Parathyroid adenoma (tissue), 2 donors: ENCODE results near the gene SPOCK1.

Source experiments
- H2AFZ ChIP-seq: fragments of 300-600 bp; sonication (generic); one replicate; pipeline ENCODE4 v1.7.0; 2017; ENCODE audit warnings: antibody characterized with exemption, mild to moderate bottlenecking
- H3K27ac ChIP-seq: fragments of 300-600 bp; sonication (generic); one replicate; pipeline ENCODE4 v1.7.0; 2017
- H3K27me3 ChIP-seq: fragments of 300-600 bp; sonication (generic); one replicate; pipeline ENCODE4 v1.7.0; 2017; ENCODE audit warnings: low read length; ENCODE audit not compliant: control insufficient read depth, insufficient read depth
- H3K36me3 ChIP-seq: fragments of 300-600 bp; sonication (generic); one replicate; pipeline ENCODE4 v1.7.0; 2017; ENCODE audit warnings: low read length; ENCODE audit not compliant: control insufficient read depth, insufficient read depth
- H3K4me1 ChIP-seq: fragments of 300-600 bp; sonication (generic); one replicate; pipeline ENCODE4 v1.7.0; 2017; ENCODE audit warnings: control low read depth
- H3K4me2 ChIP-seq: fragments of 300-600 bp; sonication (generic); one replicate; pipeline ENCODE4 v1.7.0; 2017; ENCODE audit warnings: low read length
- H3K4me3 ChIP-seq: fragments of 300-600 bp; sonication (generic); one replicate; pipeline ENCODE4 v1.7.0; 2017; ENCODE audit warnings: low read depth, low read length
- H3K79me2 ChIP-seq: fragments of 300-600 bp; sonication (generic); one replicate; pipeline ENCODE4 v1.7.0; 2017; ENCODE audit warnings: control low read depth
- H3K9ac ChIP-seq: fragments of 300-600 bp; sonication (generic); one replicate; pipeline ENCODE4 v1.7.0; 2017; ENCODE audit warnings: mild to moderate bottlenecking
- H3K9me3 ChIP-seq: fragments of 300-600 bp; sonication (generic); one replicate; pipeline ENCODE4 v1.7.0; 2017; ENCODE audit warnings: low read length; ENCODE audit not compliant: control insufficient read depth
- TF ChIP-seq, protein P1 (sequence below): fragments of 300-600 bp; sonication (generic); IDR thresholded peaks from one replicate; pipeline ENCODE4 v1.7.0; 2017; ENCODE audit warnings: antibody characterized with exemption, mild to moderate bottlenecking
- donor health status: primary hyperparathyroidism.

SPOCK1 gene

DNA sequence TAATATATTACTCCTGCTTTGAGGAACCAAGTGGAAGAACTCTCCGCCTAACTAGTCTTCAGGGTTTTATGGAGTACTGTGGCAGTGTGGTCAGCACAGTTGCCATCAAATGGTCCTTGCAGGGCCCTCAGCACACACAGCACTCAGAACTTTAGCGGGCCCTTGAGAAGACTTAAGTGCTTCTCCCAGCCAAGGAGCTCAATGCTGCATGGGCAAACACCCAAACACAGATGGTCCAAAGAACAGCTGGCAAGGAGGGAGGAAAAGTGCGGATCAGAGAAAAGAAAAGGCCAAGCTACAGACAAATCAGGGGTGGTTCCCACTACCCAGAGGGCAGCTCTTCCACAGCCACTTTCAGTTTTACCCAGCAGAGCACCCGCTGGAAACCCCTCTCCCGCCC, 98.6 kb downstream of the SPOCK1 start:
- H3K36me3 ChIP-seq, result no peaks in the 10 kb centered on the region
- TF ChIP-seq, protein P1, sequence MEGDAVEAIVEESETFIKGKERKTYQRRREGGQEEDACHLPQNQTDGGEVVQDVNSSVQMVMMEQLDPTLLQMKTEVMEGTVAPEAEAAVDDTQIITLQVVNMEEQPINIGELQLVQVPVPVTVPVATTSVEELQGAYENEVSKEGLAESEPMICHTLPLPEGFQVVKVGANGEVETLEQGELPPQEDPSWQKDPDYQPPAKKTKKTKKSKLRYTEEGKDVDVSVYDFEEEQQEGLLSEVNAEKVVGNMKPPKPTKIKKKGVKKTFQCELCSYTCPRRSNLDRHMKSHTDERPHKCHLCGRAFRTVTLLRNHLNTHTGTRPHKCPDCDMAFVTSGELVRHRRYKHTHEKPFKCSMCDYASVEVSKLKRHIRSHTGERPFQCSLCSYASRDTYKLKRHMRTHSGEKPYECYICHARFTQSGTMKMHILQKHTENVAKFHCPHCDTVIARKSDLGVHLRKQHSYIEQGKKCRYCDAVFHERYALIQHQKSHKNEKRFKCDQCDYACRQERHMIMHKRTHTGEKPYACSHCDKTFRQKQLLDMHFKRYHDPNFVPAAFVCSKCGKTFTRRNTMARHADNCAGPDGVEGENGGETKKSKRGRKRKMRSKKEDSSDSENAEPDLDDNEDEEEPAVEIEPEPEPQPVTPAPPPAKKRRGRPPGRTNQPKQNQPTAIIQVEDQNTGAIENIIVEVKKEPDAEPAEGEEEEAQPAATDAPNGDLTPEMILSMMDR, result no peak
- no peaks in the 10 kb centered on the region for H3K27me3 ChIP-seq
- no peak overlapping the region for H2AFZ ChIP-seq
- H3K4me2 ChIP-seq, result no peak overlapping the region
- H3K9ac ChIP-seq, result no peak overlapping the region
- no peaks in the 10 kb centered on the region for H3K79me2 ChIP-seq
- no peak overlapping the region for H3K27ac ChIP-seq
- no peaks in the 10 kb centered on the region for H3K9me3 ChIP-seq
- H3K4me1 ChIP-seq, result no peaks in the 10 kb centered on the region
- H3K4me3 ChIP-seq, result no peak overlapping the region

DNA sequence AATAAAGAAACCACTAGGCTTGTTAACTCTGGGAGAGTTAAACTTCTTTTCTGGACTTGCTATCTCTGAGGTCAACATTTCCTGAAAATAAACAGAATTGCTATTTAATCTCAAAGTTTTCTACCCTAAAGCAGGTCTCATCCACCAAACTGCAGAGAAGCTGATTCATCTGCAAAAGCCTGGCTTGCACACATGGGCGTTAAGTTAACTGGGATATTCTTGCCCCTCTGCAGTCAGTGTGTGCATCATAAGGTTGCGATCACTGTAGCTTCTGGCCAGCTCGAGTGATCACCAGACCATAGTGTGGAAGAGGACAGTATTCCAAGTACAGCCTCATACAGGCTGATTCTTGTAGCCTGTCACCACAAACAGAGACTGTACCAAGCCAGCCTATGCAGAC, 99.2 kb downstream of the SPOCK1 start:
- TF ChIP-seq, protein P1, result no peak
- H3K9ac ChIP-seq, result no peak overlapping the region
- no peaks in the 10 kb centered on the region for H3K9me3 ChIP-seq
- H3K4me3 ChIP-seq, result no peak overlapping the region
- no peaks in the 10 kb centered on the region for H3K27me3 ChIP-seq
- no peak overlapping the region for H3K4me2 ChIP-seq
- no peaks in the 10 kb centered on the region for H3K36me3 ChIP-seq
- H2AFZ ChIP-seq, result no peak overlapping the region
- no peaks in the 10 kb centered on the region for H3K79me2 ChIP-seq
- no peaks in the 10 kb centered on the region for H3K4me1 ChIP-seq
- no peak overlapping the region for H3K27ac ChIP-seq

DNA sequence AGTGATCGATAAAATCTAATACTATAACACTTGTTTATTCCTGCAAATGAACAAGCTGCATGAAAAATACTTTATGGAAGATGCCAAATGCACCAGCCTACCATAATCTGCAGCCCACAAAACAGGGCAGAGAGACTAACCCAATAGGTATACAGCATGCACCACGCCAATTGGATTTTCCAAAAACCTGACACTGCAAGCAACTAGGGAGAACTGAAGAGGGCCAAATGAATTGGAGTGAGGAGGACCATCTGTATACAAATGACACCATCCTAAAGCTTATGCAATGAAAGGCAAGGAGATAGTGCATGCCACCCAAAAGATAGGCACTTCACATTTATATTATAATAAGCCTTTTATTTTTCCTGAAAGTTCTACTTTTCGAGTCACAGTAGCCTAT, 100.4 kb downstream of the SPOCK1 start:
- Histone ChIP-seq H3K4me3 (no peak overlapping the region), H2AFZ (no peak overlapping the region), H3K4me1 (no peaks in the 10 kb centered on the region), H3K4me2 (no peak overlapping the region), H3K9ac (no peak overlapping the region), H3K36me3 (no peaks in the 10 kb centered on the region), H3K79me2 (no peaks in the 10 kb centered on the region), H3K27me3 (no peaks in the 10 kb centered on the region), H3K9me3 (no peaks in the 10 kb centered on the region), H3K27ac (no peak overlapping the region)
- TF ChIP-seq, protein P1, result no peak

DNA sequence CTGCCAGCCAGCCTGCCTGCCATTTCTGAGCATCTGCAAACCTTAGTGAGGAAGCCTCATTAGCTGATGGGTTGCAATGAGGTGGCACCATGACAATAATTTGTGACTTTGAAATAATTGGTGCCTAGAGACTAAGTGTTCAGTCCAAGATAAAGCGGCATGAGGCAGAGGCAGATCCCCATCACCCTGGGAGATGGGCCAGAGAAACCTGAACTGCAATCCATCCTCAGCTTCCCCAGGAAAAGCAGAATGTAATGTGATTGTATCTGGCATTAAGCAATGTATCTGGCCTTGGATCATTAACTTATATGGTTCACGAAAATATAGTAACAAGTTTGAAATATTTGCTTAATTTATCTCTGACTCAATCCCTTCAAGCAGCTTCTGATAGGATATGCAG, 101.0 kb downstream of the SPOCK1 start:
- Histone ChIP-seq H3K27me3 (no peaks in the 10 kb centered on the region), H3K4me2 (no peak overlapping the region), H3K36me3 (no peaks in the 10 kb centered on the region), H3K9me3 (no peaks in the 10 kb centered on the region), H2AFZ (no peak overlapping the region), H3K9ac (no peak overlapping the region), H3K4me3 (no peak overlapping the region), H3K27ac (no peak overlapping the region), H3K79me2 (no peaks in the 10 kb centered on the region), H3K4me1 (no peaks in the 10 kb centered on the region)
- TF ChIP-seq, protein P1, result no peak

DNA sequence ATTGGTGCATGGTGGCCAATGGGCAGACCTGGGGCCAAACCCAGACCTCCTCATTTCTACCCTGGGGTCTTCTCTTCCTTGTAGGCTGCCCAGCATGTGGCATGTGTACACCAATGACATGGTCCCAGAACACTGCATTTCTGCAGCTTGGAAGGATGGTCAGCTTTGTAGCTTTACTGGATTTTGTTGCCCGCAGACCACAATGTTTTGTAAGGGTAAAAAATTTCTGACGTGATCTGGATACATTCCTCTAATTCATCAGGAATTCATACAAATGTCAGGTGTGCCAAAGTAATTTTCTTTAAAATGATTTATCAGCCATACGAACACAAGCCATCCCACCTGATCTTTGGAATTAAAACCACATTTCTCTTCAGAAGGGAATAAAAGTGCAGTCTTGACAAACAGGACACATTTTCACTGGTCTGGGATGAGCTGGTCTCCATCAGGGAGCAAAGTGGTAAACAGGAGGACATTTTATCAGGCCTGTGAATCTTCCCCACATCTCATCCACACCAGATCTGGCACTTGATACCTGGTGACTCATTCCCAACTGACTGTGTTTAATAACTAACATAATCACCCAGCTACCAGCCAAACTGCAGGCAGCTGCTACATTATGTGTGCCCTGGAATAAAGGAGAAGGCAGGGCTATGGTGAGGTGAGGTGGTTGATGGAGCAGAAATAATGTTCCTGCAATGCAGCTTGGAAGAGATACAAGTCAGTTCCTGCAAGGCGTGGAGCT, 103.9 kb downstream of the SPOCK1 start:
- Histone ChIP-seq H3K27ac (no peak overlapping the region), H3K79me2 (no peaks in the 10 kb centered on the region), H3K36me3 (no peaks in the 10 kb centered on the region), H3K9me3 (no peaks in the 10 kb centered on the region), H3K9ac (no peak overlapping the region), H3K4me2 (no peak overlapping the region), H3K27me3 (no peaks in the 10 kb centered on the region), H2AFZ (no peak overlapping the region), H3K4me1 (no peaks in the 10 kb centered on the region), H3K4me3 (no peak overlapping the region)
- TF ChIP-seq, protein P1, result no peak
